Measurements from ENCODE around the gene CDC42EP1.

GRCh38 chr22:37533995-37534394 is 26.3 kb upstream of the CDC42EP1 start:
- TF ChIP-seq, protein P1, sequence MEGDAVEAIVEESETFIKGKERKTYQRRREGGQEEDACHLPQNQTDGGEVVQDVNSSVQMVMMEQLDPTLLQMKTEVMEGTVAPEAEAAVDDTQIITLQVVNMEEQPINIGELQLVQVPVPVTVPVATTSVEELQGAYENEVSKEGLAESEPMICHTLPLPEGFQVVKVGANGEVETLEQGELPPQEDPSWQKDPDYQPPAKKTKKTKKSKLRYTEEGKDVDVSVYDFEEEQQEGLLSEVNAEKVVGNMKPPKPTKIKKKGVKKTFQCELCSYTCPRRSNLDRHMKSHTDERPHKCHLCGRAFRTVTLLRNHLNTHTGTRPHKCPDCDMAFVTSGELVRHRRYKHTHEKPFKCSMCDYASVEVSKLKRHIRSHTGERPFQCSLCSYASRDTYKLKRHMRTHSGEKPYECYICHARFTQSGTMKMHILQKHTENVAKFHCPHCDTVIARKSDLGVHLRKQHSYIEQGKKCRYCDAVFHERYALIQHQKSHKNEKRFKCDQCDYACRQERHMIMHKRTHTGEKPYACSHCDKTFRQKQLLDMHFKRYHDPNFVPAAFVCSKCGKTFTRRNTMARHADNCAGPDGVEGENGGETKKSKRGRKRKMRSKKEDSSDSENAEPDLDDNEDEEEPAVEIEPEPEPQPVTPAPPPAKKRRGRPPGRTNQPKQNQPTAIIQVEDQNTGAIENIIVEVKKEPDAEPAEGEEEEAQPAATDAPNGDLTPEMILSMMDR (IDR thresholded peaks at IDR 0.05) = no peak
- TF ChIP-seq POLR2A (IDR thresholded peaks at IDR 0.05) = no peak
